Activated CD8-positive, alpha-beta T cell treated with anti-CD3 and anti-CD28 coated beads, Interleukin-2, amount 10 ng/mL, durations not matched to agents 7 days and 5 days (primary cell): ENCODE data around the gene QRICH2. TPM values are rescaled to one million over a fixed set of nuclear protein-coding genes. Genes with fewer than 3 reads are reported as not detected.

Experiments
- ATAC-seq: fragments of 150-1000 bp; cut with Tn5 transposase; one replicate; pipeline ENCODE4 v1.10.0; 2021; ENCODE audit warnings: moderate library complexity
- CTCF ChIA-PET: fragments of 350-600 bp; sonication (Branson Sonifier 250); formaldehyde crosslinking; loops from one replicate; lab custom pipeline; 2021; ENCODE audit warnings: antibody characterized with exemption; lab: Charles Lee
- POLR2A ChIA-PET: fragments of 350-600 bp; sonication (Branson Sonifier 250); formaldehyde crosslinking; loops from one replicate; lab custom pipeline; 2021; ENCODE audit warnings: antibody characterized with exemption; lab: Charles Lee
- DNase-seq: peaks from one replicate; pipeline ENCODE4 v3.0.0-alpha.2; 2020
- H3K27ac Mint-ChIP-seq: one replicate; pipeline ENCODE4 v1.8.0; 2021; ENCODE audit warnings: mild to moderate bottlenecking, mixed read lengths
- H3K27me3 Mint-ChIP-seq: one replicate; pipeline ENCODE4 v1.8.0; 2021; ENCODE audit warnings: low read depth, mixed read lengths
- H3K36me3 Mint-ChIP-seq: one replicate; pipeline ENCODE4 v1.8.0; 2021; ENCODE audit warnings: low read depth, mixed read lengths
- H3K4me1 Mint-ChIP-seq: one replicate; pipeline ENCODE4 v1.8.0; 2021; ENCODE audit warnings: low read depth, mixed read lengths
- H3K4me3 Mint-ChIP-seq: one replicate; pipeline ENCODE4 v1.8.0; 2021; ENCODE audit warnings: mild to moderate bottlenecking, mixed read lengths
- H3K9me3 Mint-ChIP-seq: one replicate; pipeline ENCODE4 v1.8.0; 2022; ENCODE audit warnings: mixed read lengths; ENCODE audit not compliant: insufficient read depth
- total RNA-seq, 2 experiments: library from RNA; stranded (reverse); gene quantifications; one replicate each; pipeline ENCODE4 v1.2.3, GENCODE V29; 2021

Gene QRICH2
- total RNA-seq, 2 experiments from 2014 or later = 3.7 to 4.8 TPM

DNA sequence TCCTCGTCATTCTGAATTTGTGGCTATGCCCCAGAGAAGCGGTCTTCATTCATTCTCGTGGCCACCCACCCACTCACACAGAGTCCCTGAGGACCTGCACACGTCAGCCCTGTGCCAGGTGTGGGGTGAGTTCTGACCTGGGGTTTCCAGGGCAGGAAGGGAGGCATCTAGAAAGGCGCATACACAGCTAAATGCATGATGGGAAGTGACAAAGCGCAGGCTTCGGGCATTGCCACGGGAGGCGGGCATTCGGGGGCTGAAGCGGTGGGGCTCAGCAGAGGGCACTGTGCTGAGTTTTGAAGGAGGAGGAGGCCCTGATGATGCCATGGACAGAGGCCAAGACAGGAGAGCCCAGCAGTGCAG is 32.0 kb downstream of the QRICH2 start:
- Mint-ChIP-seq H3K4me1 (peaks cover 48% of the 10 kb centered on the region), H3K27me3 (no peaks in the 10 kb centered on the region), H3K4me3 (no peak overlapping the region), H3K36me3 (peaks cover 10% of the 10 kb centered on the region), H3K9me3 (no peaks in the 10 kb centered on the region), H3K27ac (peak overlapping the region; percentile 77)
- DNase-seq = no peak
- POLR2A ChIA-PET = interaction anchor here (1.3 to 16.8 kb wide), 6 partner anchors 9 to 153 kb away, joined by 8 to 807 read pairs (median 132); partner anchors contain the start of genes FOXJ1, RNF157 and UBALD2
- CTCF ChIA-PET = interaction anchor here (2.6 to 10.9 kb wide), 2 partner anchors 95 to 155 kb away, joined by 17 to 112 read pairs; no protein-coding TSS in a partner anchor
- no peak for ATAC-seq

DNA sequence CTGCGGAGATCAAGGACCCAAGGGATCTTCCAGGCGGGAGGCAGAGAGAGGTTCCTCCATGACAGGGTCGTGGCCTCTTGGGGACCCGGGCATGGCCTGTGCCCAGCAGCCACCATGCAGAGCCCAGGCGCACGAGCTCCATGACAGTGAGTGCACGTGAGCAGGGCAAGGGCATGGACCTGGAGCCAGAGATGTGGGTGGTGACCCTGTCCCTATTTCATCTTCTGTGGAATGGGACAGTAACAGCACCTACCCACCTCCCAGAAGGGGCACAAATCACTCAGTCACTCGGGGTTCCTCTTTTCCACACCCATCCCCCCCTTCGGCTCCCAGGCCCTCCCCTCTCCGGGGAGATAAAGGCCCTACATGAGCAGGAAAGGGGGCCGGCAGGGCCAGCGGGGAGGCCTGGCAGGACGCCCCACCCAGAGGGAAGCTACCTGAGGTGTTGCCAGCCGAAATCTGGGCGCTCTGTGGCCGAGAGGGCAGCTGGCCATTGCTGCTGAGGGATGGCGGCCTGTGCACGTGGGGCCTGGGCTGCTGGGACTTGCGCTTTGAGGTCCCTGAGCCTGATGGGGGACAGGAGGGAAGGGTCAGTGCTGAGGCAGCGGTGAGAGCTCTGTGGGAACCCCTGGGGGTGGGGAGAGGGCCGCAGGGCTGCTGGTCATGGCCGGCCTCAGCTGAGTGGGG is 32.6 kb downstream of the QRICH2 start:
- peaks cover 53% of the 10 kb centered on the region for H3K4me1 Mint-ChIP-seq
- H3K36me3 Mint-ChIP-seq = peaks cover 15% of the 10 kb centered on the region
- ChIA-PET CTCF (interaction anchor here (1.5 to 10.9 kb wide), 3 partner anchors 94 to 154 kb away, joined by 4 to 112 read pairs (median 17); no protein-coding TSS in a partner anchor), POLR2A (interaction anchor here (1.3 to 16.8 kb wide), 9 partner anchors 9 to 198 kb away, joined by 3 to 807 read pairs (median 73); partner anchors contain the start of genes EXOC7, FOXJ1, RNF157 and UBALD2)
- no peak overlapping the region for H3K4me3 Mint-ChIP-seq
- DNase-seq (no peak), ATAC-seq (no peak)
- H3K27ac Mint-ChIP-seq = peak overlapping the region; percentile 99
- no peaks in the 10 kb centered on the region for H3K27me3 Mint-ChIP-seq
- no peaks in the 10 kb centered on the region for H3K9me3 Mint-ChIP-seq

DNA sequence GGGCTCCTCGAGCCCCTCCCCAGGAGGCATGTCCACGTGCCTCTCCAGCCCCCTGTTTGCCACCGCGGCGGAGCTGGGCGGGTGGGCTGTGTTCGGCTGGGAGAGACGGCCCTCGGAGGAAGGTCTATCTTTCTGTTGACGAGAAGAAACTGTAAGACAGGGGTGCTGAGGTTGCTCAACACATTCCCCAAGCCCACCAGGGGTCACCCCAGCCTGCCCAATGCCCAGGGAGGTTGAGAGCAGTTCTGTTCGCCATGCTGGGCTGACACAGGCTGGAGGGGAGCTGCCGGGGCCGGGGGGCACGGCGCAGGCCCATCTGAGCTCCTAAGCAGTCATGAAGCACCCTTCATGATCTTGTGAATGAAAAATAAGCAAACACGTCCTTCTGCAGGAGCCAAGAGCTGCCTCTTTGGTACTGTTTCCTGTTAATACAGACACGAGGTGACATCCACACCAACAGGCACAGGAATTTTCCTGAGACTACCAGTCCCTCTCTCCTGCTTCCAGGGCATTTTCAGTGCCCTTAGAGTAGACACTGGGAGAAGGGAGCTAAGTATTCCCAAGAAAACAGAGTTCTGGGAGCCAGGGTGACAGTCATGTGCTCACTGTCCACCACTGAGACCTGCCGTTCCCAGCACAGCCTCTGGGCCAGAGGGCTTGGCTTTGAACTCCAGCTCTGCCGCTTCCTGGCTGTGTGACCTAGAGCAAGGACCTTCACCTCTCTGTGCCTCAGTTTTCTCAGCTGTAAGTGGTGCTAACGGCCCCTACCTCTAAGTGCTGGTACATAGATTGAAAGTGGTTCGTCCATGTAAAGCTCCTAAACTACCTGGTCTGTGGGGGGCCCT is 33.7 kb downstream of the QRICH2 start:
- Mint-ChIP-seq H3K27me3 (no peaks in the 10 kb centered on the region), H3K27ac (peak overlapping the region; percentile 99), H3K4me1 (peaks cover 58% of the 10 kb centered on the region), H3K4me3 (no peak overlapping the region), H3K36me3 (peaks cover 23% of the 10 kb centered on the region), H3K9me3 (no peaks in the 10 kb centered on the region)
- ATAC-seq = no peak
- DNase-seq = no peak
- POLR2A ChIA-PET = interaction anchor here (0.7 to 16.8 kb wide), 14 partner anchors 8 to 419 kb away, joined by 3 to 807 read pairs (median 6); partner anchors contain the start of genes EXOC7, FOXJ1, RNF157 and UBALD2
- CTCF ChIA-PET = interaction anchor here (0.6 to 10.9 kb wide), 11 partner anchors 13 to 260 kb away, joined by 3 to 112 read pairs (median 4); partner anchors contain the start of gene EXOC7

DNA sequence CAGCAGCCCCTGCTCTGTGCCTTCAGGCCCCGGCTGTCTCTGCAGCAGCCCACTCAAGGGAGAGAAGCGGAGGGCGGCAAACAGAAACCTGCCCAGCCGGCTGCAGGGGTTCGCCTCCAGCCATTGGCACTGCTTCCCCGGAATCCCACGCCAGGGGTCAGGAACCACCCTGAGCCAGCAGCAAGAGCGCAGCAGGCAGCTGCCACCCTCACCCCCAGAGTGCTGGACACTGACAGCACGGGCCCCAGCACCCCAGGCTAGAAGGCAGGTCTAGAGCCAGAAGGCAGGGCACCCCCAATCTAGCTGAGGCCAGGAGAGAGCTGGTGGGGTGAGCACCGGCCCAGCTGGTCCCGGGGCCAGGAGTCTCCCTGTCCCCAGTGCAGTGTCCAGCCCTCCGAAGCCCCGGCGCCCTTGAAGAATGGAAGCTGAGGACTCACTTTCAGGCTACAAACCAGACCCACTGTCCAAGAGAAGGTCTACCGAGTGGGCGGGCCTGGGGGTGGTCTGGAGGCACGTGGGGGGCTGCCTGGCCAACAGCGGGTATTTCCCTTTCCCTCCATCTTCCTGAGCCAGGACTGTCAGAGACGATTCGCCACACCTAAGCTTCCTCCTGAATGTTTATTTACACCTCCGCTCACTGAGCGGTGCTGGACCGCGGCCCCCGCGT is 34.5 kb downstream of the QRICH2 start:
- Mint-ChIP-seq H3K36me3 (peaks cover 31% of the 10 kb centered on the region), H3K4me1 (peaks cover 64% of the 10 kb centered on the region), H3K27ac (peak overlapping the region; percentile 99), H3K27me3 (no peaks in the 10 kb centered on the region), H3K9me3 (no peaks in the 10 kb centered on the region), H3K4me3 (peak overlapping the region; percentile 84)
- POLR2A ChIA-PET = interaction anchor here (0.7 to 16.8 kb wide), 14 partner anchors 8 to 418 kb away, joined by 3 to 807 read pairs (median 6); partner anchors contain the start of genes EXOC7, FOXJ1, RNF157 and UBALD2
- CTCF ChIA-PET = interaction anchor here (0.9 to 10.9 kb wide), 11 partner anchors 10 to 259 kb away, joined by 3 to 112 read pairs (median 4); partner anchors contain the start of gene EXOC7
- no peak for ATAC-seq
- DNase-seq = no peak

DNA sequence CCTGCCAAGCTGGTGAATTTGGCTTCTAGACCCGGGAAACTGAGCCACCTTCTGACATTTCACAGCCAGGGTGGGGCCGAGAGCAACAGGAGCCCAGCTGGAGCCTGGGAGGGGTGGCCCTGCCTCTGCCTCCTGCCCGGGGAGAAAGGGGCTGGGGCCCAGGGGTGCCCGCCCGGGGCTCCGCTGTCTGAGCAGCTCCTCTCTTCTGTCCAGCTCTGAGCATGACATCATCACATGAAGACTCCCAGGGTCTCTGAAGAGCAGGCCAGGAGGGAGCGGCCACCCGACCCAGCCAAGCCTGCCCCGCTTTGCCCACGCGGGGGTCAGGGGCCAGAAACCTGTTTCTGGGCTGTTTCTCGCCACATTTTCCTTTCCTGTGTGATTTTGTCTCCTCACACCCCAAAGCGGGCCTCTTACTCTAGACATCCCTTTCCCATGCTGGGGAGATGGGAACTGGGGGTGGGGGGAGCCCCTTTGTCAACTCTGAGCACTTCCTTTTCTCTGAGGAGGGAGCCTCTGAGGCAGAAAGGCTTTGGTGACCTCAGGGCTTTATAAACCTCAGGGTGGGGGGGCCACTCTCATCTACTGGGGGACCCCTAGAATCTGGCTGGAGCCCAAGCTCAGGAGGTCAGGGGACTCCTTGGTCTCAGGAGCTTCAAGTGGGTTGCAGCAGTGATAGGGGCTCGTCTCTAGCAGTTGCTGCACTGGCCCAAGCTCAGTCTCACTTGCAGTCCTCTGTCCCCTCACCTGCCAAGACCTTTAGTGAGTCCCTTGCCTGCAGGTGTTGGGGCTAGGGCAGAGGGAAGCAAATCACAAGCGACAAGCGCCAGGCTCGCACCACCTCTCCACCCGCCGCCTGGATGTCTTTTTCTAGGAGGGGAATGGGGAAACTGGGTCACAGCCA is 35.3 kb downstream of the QRICH2 start:
- Mint-ChIP-seq H3K27me3 (no peaks in the 10 kb centered on the region), H3K27ac (peak overlapping the region; percentile 99), H3K4me1 (peaks cover 68% of the 10 kb centered on the region), H3K4me3 (peak overlapping the region; percentile 84), H3K9me3 (no peaks in the 10 kb centered on the region), H3K36me3 (peaks cover 39% of the 10 kb centered on the region)
- peak; percentile 69 for DNase-seq
- ChIA-PET POLR2A (interaction anchor here (0.6 to 16.8 kb wide), 16 partner anchors 7 to 276 kb away, joined by 3 to 807 read pairs (median 5); partner anchors contain the start of genes EXOC7, FOXJ1, RNF157 and UBALD2), CTCF (interaction anchor here (1.1 to 10.9 kb wide), 16 partner anchors 9 to 258 kb away, joined by 3 to 112 read pairs (median 5); no protein-coding TSS in a partner anchor)
- peak; percentile 12 for ATAC-seq

DNA sequence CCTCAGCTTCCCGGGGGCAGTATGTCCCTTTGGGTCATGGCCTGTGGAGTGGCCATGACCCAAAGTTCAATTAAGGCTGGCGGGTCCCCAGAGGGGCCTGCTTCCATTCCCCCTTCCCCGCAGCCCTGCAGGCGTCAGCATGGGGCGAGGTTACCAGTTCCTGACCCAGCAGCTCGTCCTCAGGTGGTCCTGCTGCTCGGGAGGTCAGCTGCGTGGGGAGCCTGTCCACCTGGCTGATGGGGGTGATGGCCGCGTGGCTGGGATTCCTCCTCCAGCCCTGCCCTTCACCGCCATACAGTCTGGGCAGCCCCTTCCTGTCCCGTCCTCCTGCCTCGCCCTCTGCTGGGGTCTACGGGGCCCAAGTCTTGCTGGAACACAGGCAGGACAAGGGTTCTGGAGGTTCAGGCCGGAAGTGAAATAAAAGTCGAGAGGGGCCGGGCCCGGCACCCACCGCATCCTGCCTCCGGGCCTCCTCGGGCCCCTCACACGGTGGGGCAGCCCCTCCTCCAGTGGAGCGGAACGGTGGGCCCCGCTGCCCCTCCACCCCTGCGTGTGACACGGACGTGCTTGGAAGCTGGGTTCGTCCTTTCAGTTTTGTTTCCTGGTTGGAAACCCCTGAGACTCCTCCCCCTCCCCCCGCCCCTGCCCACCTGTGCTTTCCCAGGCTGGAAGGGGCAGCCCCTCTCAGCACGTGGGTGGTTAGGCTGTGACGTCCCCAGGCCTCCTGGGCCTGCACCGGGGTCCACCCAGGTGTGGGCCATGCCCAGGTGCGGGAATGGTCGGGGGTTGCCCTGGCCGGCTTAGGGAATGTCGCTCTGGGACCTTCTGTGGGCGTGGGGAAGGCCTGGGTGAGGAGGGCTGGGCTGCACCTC is 36.2 kb downstream of the QRICH2 start:
- DNase-seq = peak; percentile 90
- H3K9me3 Mint-ChIP-seq = no peaks in the 10 kb centered on the region
- peak overlapping the region; percentile 99 for H3K27ac Mint-ChIP-seq
- peak overlapping the region; percentile 84 for H3K4me3 Mint-ChIP-seq
- peaks cover 66% of the 10 kb centered on the region for H3K4me1 Mint-ChIP-seq
- ChIA-PET POLR2A (interaction anchor here (0.6 to 16.8 kb wide), 24 partner anchors 8 to 275 kb away, joined by 3 to 807 read pairs (median 5); partner anchors contain the start of genes EXOC7, FOXJ1, RNF157 and UBALD2), CTCF (interaction anchor here (0.9 to 10.9 kb wide), 18 partner anchors 8 to 153 kb away, joined by 3 to 112 read pairs (median 5); no protein-coding TSS in a partner anchor)
- peak; percentile 39 for ATAC-seq
- H3K27me3 Mint-ChIP-seq = no peaks in the 10 kb centered on the region
- H3K36me3 Mint-ChIP-seq = peaks cover 46% of the 10 kb centered on the region

DNA sequence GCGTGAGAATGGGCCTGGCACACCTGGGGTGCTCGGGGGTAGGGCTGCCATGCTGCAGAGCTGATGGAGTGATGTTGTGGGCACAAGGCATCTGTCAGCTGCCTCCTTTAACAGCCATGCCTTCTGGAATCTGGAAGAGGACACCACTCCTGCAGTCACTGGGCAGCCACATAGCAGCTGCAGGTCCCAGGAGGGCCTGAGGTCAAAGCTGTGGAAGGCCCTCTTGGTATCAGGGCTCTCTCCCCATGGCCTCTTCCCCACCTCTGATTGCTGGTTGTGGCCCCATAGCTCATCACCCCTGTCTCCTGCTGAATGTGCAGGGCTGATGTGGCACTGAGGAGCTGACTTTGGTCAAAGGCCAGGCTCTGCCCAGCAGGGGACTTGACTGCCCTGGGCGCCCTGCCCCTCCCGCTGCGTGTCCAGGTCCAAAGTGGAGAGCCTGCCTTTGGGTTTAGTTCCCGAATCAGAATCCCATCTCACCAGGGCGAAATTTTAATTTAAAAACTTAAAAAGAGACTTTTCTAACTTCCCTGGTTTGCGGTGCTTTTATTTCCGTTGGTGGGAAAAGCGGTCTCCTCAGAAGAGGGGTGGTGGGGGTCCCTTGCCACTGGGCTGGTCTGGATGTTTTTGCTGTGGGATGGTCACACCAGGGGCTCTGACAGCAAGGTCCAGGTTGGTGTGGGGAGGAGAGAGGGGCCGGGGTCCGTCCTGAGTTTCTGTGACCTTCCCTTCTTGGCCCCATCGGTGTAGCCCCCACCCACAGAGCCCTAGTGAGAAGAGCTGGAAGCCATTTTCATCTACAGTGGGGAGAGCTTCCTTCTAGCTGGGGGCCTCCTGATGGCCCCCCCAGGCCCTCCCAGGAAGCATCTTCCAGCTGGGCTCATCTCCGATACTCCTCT is 37.1 kb downstream of the QRICH2 start:
- H3K4me3 Mint-ChIP-seq = peak overlapping the region; percentile 84
- ATAC-seq (peak; percentile 1), DNase-seq (peak; percentile 63)
- peaks cover 54% of the 10 kb centered on the region for H3K36me3 Mint-ChIP-seq
- H3K9me3 Mint-ChIP-seq = no peaks in the 10 kb centered on the region
- peak overlapping the region; percentile 99 for H3K27ac Mint-ChIP-seq
- ChIA-PET POLR2A (interaction anchor here (0.6 to 16.8 kb wide), 24 partner anchors 8 to 402 kb away, joined by 3 to 807 read pairs (median 5); partner anchors contain the start of genes EXOC7, FOXJ1, RNF157 and UBALD2), CTCF (interaction anchor here (0.9 to 10.9 kb wide), 15 partner anchors 8 to 152 kb away, joined by 3 to 112 read pairs (median 6); no protein-coding TSS in a partner anchor)
- peaks cover 61% of the 10 kb centered on the region for H3K4me1 Mint-ChIP-seq
- no peaks in the 10 kb centered on the region for H3K27me3 Mint-ChIP-seq

DNA sequence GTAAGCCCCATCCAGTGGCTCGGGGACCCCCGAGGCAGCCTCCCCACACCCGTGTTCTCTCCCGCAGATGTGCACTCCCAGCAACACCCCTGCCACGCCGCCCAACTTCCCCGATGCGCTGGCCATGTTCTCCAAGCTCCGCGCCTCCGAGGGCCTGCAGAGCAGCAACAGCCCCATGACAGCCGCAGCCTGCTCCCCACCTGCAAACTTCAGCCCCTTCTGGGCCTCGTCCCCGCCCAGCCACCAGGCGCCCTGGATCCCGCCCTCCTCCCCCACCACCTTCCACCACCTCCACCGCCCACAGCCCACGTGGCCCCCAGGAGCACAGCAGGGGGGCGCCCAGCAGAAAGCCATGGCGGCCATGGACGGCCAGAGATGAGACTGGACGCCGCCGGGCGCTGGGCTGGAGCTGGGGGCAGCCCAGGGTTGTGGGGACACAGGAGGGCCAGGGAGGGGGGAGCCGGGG is 37.9 kb downstream of the QRICH2 start:
- H3K4me1 Mint-ChIP-seq = peaks cover 59% of the 10 kb centered on the region
- no peaks in the 10 kb centered on the region for H3K9me3 Mint-ChIP-seq
- H3K4me3 Mint-ChIP-seq = peak overlapping the region; percentile 95
- no peaks in the 10 kb centered on the region for H3K27me3 Mint-ChIP-seq
- ChIA-PET POLR2A (interaction anchor here (0.6 to 16.8 kb wide), 16 partner anchors 10 to 401 kb away, joined by 3 to 807 read pairs (median 19); partner anchors contain the start of genes EXOC7, FOXJ1 and RNF157), CTCF (interaction anchor here (1.3 to 10.9 kb wide), 7 partner anchors 10 to 149 kb away, joined by 5 to 112 read pairs (median 9); no protein-coding TSS in a partner anchor)
- H3K27ac Mint-ChIP-seq = peak overlapping the region; percentile 99
- DNase-seq (peak; percentile 63), ATAC-seq (no peak)
- H3K36me3 Mint-ChIP-seq = peaks cover 57% of the 10 kb centered on the region
